GM19452 (cell line): ENCODE data around the gene CPAMD8.

Experiments used
- ATAC-seq: cut with Tn5 transposase; IDR thresholded peaks from one replicate; pipeline ENCODE4 v1.9.1; 2021; ENCODE audit not compliant: unreplicated experiment

The CPAMD8 gene

DNA sequence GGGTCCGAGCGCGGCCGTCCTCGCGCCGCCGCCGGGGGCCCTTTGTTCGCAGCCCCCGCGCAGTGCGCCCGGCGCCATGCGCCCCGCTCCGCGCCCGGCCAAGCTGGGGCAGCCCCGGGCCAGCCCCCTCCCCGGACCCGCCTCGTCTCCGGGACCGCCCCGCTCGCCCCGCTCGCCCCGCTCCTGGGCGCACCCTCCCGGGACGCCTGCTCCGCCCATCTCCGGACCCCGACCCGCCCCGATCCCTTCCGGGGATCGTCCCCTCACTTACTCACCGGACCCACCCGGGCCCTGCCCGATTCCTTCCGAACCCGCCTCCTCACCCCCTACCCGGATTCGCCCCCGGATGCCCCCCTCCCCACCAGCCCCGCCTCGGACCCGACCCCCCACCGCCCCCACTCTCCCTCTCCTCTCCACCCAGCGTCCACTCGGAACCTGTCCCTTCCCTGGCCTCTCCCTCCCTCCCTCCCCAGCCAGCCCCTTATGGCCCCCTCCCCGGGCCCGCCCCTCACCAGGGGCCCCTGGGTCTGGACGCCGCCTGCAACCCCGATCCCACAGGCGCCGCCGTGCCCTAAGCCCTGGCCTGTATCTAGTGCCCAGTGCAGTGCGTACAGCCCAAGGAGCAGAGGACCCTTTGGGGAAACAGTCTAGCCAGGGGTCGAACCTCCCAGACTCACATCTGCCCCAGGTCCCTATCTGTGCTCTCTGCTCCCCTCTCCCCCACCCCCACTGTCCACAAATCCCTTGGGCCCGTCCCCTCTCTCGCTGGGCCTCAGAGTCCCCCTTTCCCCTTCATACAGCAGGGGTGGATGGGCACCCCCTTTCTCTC is at the start of gene CPAMD8:
Gene CPAMD8, minus strand, starts transcription at position 105 of the 829 bp plus-strand sequence. CDS start 168 bp downstream, outside the sequence.
- ATAC-seq = no peak

DNA sequence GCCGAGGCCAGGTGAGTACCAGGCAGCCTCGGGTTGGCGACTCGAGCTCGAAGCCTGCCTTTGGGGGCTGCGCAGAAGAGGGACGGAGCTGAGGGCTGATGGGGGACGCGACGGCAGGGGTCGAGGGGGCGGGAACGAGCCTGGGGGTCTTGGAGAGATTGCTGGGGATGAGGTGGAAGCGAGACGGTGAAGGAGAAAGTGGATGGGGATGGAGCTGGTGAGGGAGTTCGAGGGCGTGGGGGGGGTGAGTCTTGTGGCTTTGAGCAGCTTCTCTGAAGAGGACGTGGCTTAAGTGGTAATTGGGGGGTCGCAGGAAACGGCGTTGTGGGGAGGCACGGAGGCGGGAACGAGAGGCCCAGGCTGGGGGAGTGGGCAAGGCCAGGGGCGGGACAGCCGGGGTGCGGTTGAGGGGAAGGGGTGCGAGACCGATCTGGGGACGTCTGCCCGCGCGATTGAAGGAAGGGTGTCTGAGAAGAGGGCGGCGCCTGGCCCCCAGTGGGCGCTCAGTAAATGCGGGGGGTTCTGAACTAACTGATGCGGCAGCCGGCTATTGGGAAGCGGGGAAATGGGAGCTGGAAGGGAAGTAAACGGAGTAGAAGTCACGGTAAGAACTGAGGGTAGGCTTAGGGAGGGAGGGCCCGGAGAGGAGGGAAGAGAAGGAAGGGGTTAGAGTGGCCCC is 49.4 kb upstream of the CPAMD8 start:
- no peak for ATAC-seq

DNA sequence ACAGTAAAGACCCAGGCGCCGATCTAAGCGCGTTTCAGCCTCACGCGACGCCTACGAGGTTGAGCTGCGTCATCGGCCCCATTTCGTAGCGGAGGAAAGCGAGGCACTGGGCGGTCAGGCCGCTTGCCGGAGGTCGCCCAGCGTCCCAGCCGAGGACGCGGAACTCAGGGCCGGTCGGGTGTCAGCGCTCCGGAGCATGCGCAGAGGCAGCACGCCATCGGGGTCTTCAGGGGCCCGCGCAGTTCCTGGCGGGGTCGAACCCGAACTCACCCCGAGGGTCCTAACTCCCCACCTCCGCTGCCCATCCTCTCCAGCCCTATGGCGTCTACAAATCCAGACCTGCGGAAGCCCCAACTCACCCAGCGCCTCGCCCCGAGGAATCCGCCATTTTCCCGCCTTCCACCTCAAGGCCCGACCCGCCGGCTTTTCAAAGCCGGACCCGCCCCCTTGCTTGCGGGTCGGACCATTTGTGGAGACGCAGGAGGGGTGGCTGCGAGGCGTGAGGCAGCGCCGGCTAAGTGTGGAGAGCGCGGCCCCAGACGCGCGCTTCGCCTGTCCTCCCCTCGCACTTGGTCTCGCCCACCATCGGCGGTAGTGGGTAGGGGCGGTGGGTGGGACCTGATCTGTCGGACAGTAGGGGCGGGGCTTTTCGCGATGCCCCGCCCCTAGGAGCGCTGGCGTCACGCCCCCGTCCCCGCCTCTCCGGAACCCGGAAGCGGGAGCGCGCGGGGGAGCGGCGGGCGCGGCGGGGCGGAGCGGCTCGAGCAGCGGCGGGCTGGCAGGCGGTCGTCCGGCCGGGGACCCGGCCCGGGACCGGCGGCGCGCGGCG is 48.6 kb upstream of the CPAMD8 start, which contains the start of the genes HAUS8 and MYO9B:
Gene HAUS8, minus strand, starts transcription at position 418 of the 829 bp plus-strand sequence. Its CDS starts 30 bp downstream, at position 388.
Gene MYO9B, plus strand, starts transcription at position 743 of the 829 bp plus-strand sequence. CDS start 25,941 bp downstream, outside the sequence.
- peak; percentile 71 for ATAC-seq

DNA sequence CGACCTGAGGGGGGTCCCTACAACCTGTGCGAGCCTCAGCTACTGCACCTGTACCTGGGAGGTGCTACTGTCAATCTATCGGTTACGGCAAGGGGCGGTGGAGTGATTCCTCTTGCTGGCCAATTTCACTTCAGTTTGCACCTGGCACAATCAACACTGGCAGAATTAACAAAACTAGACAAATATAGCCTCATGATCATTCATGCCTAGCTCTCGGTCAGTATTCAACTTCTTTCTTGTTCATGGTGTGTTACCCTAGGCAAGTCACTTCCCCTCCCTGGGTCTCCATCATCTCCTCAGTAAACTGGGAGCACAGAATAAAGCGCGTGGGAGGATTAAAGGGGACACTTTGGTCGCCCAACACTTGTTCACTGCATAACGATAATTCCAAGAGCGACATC is 48.0 kb upstream of the CPAMD8 start:
- ATAC-seq = peak; percentile 2

DNA sequence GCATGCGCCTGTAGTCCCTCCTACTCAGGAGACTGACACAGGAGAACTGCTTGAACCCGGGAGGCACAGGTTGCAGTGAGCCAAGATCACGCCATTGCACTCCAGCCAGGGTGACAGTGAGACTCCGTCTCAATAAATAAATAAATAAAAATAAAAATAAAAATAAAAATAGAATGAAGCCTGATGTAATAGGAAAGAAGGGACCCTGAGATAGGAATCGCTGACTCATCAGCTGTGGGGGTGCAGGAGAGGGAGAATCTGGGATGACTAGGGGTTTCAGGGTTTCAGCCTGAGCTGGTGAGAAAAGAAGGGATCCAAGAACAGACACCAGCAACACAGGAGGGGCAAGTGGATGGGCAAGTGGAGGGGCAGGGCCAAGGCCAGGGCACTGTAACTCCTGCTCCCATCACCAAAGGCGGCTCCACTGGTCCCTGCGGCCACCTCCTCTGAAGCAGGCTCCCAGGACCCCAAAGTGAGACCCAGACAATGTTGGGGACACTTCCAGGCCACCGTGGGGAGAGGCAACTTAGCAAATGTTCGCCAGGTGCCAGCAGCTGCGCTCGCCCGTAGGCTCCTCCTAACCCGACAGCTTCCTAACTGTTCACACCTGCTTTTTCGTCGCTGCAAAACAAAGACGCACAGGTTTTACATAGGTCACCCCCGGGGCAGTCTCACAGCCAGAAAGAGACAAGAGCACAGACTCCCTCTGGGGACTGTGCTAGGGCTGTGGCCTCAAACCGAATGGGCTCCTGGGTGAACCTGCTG is 47.4 kb upstream of the CPAMD8 start:
- ATAC-seq = no peak

DNA sequence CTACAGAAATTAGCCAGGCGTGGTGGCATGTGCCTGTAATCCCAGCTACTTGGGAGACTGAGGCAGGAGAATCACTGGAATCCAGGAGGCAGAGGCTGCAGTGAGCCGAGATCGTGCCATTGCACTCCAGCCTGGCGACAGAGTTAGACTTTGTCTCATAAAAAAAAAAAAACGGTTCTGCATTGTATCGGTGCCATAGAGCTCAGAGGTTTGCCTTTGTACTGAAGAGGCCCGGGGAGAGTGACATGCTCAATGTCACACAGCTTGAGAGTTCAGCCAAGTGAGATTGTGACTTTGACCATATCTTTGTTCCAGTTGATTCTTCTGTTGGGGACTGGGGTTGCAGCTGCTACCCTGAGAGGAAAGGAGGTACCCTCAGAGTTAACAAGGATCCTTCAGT is 44.3 kb upstream of the CPAMD8 start:
- no peak for ATAC-seq

DNA sequence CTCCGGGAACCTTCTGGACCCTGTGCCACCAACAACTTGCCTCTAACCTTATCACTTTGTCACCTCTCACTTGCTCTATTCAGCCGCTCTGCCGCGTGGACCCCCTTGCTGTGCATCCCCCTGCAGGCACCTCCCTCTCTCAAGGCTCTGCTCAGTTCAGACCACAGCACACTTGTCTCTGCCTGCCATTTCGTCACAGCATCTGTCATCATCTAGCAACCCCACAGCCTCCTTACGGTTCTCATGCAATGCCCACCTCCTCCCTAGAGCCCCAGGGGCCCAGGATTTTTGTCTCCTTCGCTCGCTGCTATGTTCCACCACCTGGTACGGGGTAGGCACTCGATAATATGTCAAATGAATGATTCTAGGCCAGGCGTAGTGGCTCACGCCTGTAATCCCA is 43.8 kb upstream of the CPAMD8 start:
- no peak for ATAC-seq

DNA sequence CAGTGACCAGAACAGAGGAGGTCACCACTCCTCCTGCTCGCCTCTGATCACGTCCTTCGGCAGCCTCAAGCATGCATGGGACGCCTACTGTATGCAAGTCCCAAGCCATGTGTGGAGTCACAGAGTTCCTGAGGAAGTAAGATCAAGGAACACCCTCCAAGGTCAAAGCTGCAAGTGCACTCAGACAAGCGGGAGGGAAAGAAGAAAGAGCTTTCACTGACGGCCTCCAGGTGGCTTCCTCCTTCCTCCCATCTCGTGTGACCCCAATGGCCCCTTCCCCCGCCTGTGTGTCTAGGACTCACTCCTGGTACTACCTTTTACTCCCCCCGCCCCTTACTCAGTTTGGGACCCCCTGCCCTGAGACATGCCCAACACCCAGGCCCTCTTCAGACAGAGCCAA is 42.6 kb upstream of the CPAMD8 start:
- no peak for ATAC-seq

DNA sequence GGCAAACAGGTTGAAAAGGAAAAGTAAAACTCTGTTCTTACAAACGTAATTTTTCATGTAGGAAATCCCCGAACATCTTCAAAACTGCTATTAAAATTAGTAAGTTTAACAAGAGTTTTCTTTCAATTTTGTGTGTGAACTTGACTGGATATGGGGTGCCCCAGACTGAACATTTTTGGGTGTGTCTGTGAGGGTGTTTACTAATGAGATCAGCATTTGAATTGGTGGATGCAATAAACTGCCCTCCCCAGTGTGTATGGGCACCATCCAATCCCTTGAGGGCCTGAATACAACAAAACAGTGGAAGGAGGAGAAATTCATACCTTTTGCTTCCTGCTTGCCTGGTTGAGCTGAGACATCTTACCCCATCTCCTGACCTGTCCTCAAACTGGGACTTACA is 36.8 kb upstream of the CPAMD8 start:
- no peak for ATAC-seq

DNA sequence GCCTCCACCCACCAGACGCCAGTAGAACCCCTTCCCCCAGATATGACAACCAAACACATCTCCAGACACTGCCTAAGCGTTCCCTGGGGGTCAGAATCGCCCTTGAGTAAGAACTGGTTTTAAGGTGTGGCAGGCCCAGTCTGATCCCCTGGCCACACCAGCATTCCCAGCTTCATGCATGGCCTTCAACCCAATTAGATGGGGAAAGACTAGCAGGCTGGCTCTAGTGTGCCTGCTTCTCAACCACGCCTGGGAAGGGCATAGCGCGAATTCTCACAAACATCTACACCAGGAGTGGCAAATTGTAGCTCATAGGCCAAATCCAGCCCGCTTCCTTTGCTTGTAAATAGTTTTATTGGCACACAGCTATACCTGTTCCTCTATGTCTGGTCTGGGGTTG is 35.1 kb upstream of the CPAMD8 start:
- ATAC-seq = no peak

DNA sequence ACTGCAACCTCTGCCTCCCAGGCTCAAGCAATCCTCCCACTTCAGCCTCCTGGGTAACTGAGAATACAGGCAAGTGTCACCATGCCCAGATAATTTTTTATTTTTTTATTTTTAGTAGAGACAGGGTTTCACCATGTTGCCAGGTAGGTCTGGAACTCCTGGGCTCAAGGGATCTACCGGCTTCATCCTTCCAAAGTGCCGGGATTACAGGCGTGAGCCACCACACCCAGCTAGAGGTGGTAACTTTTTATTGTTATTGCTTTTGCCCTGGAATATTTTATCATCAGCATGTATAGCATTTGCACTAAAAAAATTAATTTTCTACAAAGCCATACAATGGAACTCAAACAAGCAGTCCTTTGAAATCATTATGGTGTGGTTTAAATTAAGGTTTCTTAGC is 34.6 kb upstream of the CPAMD8 start:
- no peak for ATAC-seq

DNA sequence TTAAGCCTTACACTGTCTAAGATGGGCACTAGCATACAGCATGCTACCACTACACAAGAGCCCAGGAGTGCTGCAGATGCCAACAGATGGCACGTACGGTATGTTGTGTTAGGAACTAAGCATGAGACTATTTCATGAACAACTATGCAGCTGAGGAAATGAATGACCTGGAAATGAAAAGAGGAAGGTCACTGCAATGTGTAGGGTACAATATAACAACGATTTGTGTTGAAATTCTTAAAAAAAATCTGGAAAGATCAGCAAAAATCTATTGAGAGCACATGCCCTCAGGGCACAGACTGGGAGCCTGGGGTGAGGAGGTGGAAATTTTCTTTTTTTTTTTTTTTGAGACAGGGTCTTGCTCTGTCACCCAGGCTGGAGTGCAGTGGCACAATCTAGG is 34.2 kb upstream of the CPAMD8 start:
- ATAC-seq = no peak

DNA sequence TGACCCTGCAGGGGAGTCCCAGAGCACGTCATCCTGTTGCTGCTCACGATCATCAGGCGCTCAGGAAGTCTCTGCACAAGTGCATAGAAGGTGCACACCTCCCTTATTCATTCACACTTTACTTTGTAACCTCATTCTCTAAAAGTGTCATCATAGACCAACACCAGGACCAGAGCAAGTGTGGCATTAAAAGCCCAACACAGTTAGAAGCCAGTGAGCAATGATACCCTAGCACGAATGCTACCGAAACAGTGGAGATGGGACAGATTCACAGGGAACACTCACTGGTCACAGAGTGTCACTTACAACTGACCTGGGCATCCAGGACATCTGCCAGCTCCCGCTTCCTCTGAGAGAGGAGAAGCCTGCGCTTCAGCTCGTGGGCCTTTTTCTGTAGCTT is 31.6 kb upstream of the CPAMD8 start:
- no peak for ATAC-seq

DNA sequence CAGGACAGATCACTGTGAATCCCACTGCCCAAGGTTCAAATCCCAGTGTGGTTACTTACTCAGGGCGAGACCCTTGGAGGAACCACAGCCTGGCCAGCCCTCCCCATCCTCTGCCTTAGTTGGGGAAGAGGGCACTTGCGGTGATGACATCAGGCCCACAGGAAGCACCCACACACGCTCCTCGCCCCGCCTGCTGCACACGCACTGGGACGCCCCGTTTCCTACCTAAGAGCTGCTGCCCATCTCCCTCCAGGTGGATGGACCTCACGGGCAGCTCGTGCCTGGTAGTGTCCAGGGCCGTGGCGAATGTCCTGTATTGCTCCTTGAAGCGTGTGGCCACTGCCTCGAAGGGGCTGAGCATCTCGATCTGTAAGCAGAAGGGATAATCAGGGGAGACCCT is 29.0 kb upstream of the CPAMD8 start:
- no peak for ATAC-seq

DNA sequence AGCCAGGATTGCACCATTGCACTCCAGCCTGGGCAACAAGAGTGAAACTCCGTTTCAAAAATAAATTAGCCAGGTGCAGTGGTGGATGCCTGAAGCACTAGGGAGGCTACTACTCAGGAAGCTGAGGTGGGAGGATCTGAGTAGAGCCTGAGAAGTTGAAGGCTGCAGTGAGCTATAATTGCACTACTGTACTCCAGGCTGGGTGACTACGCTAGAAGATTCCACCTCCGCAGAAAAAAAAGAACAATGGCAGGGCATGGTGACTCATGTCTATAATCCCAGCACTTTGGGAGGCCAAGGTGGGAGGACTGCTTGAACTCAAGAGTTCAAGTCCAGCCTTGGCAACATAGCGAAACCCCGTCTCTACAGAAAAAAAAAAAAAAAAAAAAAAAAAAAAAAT is 28.1 kb upstream of the CPAMD8 start:
- ATAC-seq = no peak

DNA sequence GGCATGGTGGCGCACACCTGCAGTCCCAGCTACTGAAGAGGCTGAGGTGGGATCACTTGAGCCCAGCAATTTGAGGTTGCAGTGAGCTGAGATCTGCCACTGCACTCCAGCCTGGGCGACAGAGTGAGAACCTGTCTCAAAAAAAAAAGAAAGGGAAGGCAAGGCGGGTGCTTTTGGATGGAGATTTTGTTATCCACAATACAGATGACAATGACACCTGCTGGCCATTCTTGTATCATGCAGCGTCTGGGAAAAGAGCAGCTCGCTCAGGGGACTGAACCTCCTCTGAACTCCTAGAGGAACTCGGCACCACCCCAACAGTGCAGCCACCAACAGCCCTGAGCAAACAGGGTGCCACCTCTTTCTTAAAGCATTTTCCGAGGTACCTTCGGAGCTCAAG is 25.8 kb upstream of the CPAMD8 start:
- ATAC-seq = no peak

DNA sequence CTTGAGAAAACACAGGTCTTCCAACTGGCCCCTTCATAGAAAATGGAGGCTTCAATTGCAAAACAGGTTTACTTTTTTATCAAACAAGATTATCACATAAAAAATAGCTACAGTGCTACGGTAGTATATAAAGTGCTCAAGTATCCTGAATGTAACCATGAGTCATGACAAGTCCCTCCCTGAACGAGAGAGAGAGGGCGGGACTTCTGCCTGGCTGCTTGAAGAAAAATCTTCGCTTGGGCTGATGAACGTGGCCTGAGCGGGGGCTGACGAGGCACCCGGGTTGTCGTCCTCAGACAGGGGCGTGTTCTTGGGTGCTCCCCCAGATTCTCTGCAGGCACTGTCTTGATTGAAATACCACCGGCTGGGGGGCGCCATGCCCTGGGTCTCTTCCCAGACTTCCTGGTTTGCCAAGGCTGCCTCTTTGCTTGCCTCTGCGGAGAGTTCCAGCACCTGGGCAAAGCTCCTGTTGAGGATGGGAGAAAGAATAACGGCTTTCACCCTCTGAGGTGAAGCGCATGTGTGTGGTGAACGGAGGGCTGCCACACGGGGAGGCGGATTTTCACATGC is 23.2 kb upstream of the CPAMD8 start:
- ATAC-seq = no peak

DNA sequence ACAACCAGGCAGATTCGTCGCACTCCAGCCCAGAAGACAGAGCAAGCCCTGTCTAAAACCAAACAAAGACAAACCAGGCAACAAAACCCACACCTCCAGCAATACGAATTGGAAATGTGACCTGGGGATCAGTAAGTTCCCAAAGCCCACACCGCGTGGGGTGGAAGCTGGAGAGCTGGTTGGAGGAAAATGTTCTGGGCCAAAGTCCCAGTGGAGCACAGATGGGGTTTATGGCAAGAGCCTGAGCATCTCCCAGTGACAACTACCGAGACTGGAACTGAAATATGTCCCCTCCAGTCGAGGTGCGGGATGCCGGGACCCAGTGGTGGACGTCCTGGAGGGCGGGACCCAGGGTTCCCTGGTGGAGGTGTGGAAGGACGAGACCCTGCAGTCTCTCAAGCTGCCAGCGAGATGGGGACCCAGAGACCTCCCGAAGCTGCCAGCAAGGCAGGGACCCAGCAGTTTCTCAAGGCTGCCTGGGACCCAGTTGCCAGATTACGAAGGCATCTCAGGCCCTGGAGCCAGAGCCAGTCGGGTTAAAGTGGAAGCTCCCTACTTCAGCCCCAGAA is 22.4 kb upstream of the CPAMD8 start:
- ATAC-seq = no peak

DNA sequence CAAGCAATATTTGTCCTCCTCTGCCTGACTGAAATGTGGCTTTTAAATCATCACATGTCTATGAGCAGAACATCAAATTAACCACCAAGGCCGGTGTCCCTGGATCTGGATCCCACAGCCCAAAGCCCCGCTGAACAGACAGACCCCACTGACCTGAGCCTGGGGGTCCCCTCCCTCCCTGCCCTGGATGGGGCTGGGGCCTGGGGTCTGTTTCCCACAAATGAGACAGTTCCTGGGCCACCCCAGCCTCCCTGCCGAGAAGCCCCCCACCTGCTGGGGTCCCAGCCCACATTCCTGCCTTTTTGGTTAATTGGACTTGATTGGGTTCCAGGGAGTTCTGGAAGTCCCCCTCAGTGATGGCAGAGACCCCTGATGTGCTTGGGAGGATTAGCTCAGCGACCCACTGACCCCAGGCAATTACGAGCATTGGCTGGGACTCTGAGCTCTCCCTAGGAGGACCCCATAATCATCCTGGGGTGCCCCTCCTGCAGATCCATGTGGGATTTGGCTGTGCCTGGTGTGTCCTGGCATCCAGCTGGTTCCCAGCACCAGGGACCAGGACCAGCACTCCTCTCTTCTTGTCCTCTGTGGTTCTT is 19.4 kb upstream of the CPAMD8 start:
- ATAC-seq = no peak

DNA sequence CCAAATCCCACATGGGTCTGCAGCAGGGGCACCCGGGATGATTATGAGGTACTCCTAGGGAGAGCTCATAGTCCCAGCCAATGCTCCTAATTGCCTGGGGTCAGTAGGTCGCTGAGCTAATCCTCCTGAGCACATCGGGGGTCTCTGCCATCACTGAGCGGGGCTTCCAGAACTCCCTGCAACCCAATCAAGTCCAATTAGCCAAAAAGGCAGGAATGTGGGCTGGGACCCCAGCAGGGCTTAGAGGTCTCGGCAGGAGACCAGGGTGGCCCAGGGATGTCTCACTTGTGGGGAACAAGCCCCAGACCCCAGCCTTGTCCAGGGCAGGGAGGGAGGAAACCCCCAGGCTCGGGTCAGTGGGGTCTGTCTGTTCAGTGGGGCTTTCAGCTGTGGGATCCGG is 17.1 kb upstream of the CPAMD8 start:
- no peak for ATAC-seq
